H4 (cell line): ENCODE measurements around the gene RAB27B. TPM values are rescaled to one million over a fixed set of nuclear protein-coding genes. Genes with fewer than 3 reads are reported as not detected.

ENCODE experiments used
- DNase-seq: peaks from one replicate; pipeline ENCODE4 v3.0.0-alpha.2; 2015; ENCODE audit warnings: low spot score
- total RNA-seq: library from RNA; depleted of rRNA; stranded (reverse); fragments of >200 nt; shearing (Covaris generic); gene quantifications from 2 replicates; pipeline ENCODE4 v1.2.3, GENCODE V29; 2014; rRNA removed

The RAB27B gene
- total RNA-seq, 1 experiment from 2014 or later: 2.1 TPM

DNA sequence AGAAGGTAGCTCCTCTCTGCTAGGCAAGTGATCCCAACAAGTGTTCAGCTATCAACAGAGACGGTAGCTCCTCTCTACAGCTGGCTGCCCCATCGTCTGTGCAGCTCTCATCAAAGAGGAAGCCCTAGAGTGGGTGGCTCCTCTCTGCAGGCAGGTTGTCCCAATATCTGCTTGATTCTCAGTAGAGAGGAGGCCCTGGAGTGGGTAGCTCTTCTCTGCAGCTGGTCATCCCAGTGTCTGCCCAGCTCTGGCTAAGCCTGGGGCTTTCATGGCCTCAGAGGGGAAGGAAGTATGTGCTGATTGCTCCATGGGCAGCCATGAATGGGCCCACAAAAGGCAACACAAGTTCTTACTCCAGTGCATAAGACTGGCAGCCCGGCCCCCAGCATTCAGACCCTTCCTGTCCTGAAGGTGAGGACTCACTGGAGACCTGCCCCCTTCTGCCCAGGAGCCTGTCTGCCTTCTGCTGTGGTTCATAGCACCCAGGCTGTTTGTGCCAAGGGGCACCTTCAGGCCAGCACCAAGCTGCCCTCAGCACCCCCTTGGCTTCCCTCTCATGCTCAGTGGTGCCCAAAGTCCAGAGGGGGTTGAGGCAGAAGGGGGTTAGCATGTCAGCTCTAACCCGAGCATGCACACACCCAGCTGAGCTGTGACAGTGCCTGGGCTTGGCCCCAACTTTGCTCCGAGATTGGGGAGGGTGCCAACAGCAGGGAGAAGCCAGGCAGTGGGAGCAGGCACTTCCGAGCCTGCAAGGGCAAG, 82.1 kb downstream of the RAB27B start:
- no peak for DNase-seq

DNA sequence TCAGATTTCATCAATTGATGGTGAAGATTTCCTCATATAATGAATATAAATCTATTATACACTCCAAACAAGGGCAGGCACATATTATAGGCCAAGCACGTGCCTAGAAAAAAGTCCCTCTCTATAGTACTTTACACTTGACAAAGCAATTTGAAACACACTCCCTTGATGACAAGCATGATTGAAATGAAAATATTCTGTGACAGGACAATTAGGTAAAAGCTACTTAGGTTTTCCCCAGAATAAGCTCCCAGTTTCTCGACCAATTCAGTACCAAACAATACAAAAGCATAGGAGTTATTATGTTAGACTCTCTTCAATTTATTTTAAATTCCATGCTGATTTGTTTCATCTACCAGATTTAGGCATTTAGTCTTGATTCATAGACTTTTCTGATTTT, 83.3 kb downstream of the RAB27B start:
- DNase-seq: no peak

DNA sequence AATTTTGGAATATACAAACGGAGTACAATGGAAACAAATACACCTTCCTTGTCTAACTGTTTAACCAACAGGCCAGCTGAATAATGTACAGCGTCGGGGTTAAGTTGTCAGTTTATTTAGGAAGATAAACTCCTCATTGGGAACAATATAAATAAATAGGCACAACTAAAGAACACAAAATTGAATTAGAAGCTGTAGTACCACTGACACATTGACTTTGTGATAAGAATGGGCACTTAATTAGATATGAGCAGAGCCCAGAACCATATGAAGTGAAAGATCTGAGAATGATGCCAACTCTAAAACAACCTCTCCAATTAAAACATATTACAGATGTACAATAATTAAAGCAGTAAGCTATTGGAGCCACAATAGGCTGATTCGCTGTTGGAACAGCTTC, 86.5 kb downstream of the RAB27B start:
- DNase-seq: no peak

DNA sequence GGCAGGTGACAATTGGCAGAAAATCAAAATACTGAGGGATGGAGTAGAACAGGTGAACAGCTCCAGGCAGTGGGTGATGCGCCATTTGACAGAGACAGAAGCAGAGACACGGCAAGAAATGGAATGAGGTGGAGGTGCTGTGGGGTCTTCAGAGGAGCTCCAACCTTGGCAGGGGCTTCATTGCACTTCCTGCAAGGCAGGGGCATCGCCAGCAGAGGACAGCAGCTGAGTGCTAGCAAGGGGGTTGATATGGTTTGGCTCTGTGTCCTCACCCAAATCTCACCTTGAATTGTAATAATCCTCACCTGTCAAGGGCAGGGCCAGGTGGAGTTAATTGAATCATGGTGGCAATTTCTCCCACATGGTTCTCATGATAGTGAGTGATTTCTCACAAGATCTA, 88.2 kb downstream of the RAB27B start:
- no peak for DNase-seq

DNA sequence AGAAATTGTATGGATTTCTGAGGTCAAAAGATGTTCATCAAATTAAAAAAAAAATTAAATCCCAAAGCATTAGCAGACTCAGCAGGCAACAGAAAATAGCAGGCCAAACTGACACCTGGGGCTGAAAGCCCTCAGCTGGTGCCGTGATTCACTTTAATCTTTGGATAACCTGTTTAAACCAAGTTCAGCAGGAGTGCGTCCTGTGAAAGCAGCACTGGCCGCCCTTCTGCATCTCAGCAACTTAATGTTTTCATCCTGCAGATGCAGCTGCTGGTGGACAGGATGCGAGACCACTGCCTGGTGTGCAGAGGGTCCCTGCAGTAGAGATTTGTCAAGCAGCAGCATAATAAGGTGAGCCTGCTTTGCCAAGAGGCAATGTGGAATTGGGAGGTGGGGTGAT, 89.8 kb downstream of the RAB27B start:
- DNase-seq: no peak

DNA sequence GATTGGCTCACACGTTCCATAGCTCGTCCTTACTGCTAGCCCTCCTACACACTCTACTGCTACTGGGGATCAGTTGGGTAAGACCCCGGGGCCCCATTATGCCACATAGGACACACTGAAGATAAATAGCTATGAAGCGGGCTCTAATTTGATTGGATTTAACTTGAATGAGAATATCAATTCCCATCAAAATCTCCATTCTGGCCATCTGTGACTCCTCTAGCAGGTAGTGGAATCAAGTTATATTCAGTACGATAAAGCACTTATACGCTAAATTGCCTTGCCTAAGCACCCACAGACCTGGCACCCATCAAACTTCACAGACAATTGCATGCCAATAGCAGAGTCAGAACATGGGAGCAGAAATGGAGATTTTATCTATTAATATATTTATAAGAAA, 91.1 kb downstream of the RAB27B start:
- no peak for DNase-seq

DNA sequence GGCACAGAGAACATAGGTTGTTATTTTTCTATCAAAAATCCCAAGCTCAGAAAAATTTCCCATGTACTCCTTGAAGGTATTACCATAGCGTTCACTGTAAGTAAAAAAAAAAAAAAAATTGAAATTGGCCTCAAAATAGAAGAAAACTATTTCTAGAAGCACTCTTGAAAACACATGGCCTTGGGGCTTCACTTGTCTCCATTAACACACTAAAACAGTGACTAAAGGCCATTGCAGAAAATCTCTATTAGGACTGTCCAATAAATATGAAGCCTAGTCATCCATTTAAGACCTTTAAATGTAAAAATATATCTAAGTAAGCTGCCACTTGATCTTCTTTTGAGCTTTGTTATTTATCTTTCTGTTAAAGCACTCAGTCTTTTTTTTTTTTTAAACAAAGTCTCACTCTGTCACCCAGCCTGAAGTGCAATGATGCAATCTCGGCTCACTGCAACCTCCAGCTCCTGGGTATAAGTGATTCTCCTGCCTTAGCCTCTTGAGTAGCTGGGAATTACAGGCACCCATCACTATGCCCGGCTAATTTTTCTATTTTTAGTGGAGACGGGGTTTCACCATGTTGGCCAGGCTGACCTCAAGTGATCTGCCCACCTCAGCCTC, 95.2 kb downstream of the RAB27B start:
- no peak for DNase-seq

DNA sequence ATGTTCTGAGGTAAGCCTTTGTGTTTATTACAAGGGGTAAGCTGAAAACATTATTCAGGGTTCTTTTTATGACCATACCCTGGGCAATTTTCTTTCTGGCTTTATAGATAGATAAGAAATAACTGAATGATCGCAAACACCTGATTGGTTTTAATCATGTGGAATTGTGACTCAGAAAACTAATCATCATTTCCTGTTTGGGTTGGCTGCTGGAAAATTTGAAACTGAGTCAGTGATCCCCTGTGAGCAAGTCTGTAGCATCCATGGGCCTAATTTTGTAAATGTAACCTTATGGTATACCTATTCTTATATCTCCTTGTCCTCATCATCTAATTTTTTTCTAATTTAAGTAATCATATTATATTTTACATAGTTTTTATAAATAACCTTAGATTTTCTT, 96.7 kb downstream of the RAB27B start:
- DNase-seq: no peak

DNA sequence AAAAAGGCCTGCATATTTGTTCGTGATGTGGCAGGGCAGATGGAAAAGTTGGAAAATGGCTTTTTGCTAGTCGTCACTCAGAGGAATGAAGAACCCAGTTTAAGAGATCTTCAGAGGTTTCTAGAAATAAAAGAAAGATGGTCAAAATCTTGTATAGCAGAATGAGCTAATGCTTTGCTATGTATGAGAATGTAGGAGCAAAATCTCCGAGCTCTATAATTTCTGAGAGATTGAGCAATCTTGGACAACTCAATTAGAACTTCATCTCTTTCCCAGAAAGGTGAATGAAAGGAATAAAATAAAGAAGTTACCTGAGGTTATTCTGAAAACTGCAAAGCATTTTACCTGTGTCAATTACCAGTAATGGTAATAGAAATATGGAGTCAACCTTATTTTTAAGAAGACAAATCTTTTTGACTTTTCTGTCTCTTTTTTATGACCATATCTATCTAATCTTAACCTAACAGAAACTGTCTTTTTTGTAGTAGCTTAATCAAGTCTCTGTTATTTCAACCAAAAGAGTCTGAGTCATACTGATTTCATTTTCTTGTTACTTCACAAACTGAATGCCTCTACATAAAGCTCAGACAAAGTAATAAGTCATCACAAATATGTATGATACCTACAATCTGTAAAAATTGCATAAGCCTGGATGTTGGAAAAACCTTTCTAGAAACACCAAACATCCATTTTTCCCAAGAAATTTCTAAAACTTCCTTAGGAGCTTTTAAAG, 98.5 kb downstream of the RAB27B start:
- no peak for DNase-seq

DNA sequence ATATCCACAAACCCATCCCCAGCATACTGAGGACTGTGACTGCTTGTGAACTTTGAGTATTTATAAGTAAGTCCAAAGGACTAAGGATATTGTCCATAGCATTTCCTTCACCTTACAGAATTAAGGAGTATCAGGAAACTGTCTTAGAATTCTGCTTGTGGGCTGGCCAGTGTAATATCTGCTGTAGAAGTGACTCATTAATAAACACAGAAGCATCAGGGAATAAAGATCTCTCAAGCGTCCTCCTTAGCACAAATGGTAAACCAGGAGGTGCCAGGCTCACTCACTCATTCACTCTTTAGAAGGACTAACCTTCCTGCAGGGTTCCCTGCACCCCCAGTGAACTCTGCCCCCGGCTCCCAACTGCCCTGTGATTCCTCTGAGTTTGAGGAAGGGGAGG, 100.0 kb downstream of the RAB27B start:
- DNase-seq: no peak

DNA sequence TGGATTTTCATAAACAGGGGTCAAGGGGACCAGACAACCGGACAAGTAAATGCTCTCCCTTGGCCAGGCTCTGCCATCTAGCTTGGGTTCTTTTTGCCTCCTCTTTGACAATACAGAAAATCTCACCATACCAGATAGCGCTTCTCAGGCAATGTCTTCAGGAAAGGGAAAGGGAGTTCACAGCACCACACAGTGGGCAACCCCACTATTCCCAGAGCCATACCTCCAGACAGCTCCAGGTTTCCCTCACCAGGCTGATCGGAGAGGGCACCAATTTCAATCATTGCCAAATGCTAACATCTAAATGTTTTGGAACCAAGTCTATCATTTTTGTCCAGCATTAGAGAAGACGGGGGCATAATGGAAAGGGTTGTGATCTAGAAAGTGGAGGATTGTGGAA, 102.9 kb downstream of the RAB27B start:
- DNase-seq: no peak

DNA sequence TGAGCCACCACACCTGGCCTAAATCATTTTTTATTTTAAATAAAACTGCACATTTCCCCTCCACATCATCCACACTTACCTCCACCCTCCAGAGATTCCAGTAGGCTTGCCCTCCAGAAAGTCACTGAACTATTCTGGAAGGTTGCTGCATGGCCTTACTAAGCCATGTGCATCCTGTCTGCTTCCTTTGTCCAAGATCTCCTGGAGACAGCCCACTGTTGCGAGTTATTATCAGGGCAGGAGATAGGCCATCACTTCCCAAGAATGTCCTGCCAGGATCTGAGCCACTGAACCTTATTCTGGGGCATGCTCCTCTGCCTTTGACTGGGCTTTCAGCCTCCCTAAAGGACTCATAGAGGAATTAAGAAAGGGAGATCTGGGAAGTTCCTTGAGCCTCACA, 104.2 kb downstream of the RAB27B start:
- no peak for DNase-seq

DNA sequence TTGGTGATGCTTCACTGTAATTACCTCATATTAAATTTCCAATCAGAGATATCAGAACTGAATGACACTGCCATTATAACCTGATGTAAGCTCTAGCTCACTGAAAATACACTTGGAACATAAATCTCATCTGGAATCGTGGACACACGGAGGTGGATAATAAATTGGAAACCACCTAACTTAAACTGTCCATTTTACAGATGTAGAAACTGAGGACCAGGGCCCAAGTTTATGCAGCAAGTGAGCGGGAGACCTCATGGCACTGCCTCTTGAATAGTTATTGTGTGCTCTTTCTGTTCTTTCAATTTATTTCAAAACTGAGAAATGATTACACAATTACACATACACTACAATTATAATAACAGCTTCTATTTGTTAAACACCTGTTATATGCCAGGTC, 110.2 kb downstream of the RAB27B start:
- DNase-seq: no peak

DNA sequence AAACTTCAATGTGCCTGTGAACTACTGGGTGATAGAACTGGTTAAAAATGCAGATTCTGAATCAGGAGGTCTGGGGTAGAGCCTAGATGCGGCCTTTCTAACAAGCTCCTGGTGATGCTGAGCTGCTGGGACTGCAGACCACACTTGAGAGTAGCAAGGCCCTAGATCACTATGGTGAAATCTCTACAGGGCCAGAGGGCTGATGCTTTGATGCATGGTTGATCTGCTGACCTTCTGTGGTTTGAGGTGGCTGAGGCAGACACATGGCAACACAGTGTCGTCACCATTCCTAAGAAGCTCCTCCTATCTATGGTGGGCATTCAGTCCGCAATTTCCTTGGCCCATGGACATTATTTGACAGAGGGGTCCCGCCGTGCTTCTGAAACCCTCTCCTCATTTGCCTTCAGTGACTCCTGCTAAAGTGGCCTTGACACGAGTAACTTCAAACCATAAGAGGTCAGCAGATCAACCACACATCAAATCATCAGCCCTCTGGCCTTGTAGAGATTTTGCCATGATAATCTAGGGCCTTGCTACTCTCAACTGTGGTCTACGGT, 111.2 kb downstream of the RAB27B start:
- DNase-seq: no peak

DNA sequence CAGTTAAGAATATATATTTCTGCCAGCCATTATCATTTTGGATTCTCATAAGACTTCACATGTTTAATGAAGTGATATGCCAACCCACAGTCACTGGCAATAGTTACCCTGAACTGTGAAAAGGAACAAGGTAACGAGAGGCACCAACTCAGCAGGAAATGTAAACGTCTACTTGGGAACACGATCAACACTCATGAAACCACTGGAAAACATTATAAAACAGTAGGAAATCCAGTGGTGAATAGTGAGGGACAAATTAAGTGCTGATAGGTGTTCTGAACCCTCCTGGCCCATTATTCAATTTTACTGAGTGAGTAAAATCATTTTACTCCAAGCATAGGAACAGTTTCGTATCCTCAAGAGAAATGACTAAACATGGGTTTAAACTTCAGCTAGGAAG, 113.9 kb downstream of the RAB27B start:
- DNase-seq: no peak

DNA sequence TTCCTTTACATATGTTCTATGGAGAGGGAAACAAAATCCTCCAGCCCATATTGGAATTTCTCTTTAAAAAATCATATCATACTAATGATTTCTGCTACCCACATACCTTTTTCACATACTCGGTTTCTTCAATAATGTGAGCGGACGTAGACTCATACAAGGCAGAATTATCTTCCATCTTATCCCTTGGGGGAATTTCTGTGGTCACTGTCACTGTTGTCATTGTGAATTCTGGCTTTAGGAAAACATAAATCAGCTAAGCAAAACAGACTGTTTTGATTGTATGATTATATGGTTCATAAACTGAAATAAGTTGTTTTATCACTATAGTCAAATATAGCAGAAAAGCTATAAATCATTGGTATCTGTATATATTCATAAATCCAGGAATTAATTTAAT, 114.3 kb downstream of the RAB27B start:
- no peak for DNase-seq

Other genes starting within 250 kb of the RAB27B start
- gene DYNAP, start 237.2 kb upstream of the RAB27B start, total RNA-seq: not detected in 2 replicates
- not detected in 2 replicates for gene CCDC68, start 131.0 kb downstream of the RAB27B start, total RNA-seq